ENCODE results near the gene OXSR1. TPM values are rescaled to one million over a fixed set of nuclear protein-coding genes. Genes with fewer than 3 reads are reported as not detected.

OXSR1 gene
- total and polyA plus RNA-seq, 2 of the 13 experiments (the other 11 are each of a cell fraction or from before 2014, with no cell fraction given): 27.4 to 32.6 TPM

- TF ChIP-seq ZNF691 (CRISPR knock-in tag; IDR thresholded peaks at IDR 0.05; ENCODE audit: borderline replicate concordance, low read depth) (peak; percentile 77; the same call in 1 of the 2 replicates), SP1 (IDR thresholded peaks at IDR 0.05) (no peak), SP1 (CRISPR knock-in tag; IDR thresholded peaks at IDR 0.05) (no peak), FOXO1 (CRISPR knock-in tag; IDR thresholded peaks at IDR 0.05) (peak; percentile 79; the same call in 1 of the 2 replicates), AHDC1 (CRISPR knock-in tag; IDR thresholded peaks at IDR 0.05; ENCODE audit: borderline replicate concordance) (peak; percentile 90; the same call in 1 of the 2 replicates), ZNF235 (CRISPR knock-in tag; IDR thresholded peaks at IDR 0.05; ENCODE audit: borderline replicate concordance) (no peak), IKZF5 (CRISPR knock-in tag; IDR thresholded peaks at IDR 0.05) (peak; percentile 54; the same call in 1 of the 2 replicates), FOXA1 (IDR thresholded peaks at IDR 0.05) (no peak), FOXA1 (CRISPR knock-in tag; IDR thresholded peaks at IDR 0.05) (peak; percentile 58), ZSCAN25 (CRISPR knock-in tag; IDR thresholded peaks at IDR 0.05) (peak; percentile 59; the same call in 1 of the 2 replicates), PBX2 (CRISPR knock-in tag; IDR thresholded peaks at IDR 0.05) (peak; percentile 39; the same call in 1 of the 2 replicates), PHF21A (CRISPR knock-in tag; IDR thresholded peaks at IDR 0.05) (peak; percentile 68), ZNF124 (CRISPR knock-in tag; IDR thresholded peaks at IDR 0.05) (no peak), ZNF224 (CRISPR knock-in tag; IDR thresholded peaks at IDR 0.05) (no peak), ZNF550 (CRISPR knock-in tag; IDR thresholded peaks at IDR 0.05; ENCODE audit: borderline replicate concordance) (no peak), NONO (IDR thresholded peaks at IDR 0.05) (no peak), NONO (CRISPR knock-in tag; conservative IDR thresholded peaks at IDR 0.05) (0 out of 2 replicates have a peak, but pooled peaks have one; percentile 54), ZNF143 (CRISPR knock-in tag; IDR thresholded peaks at IDR 0.05) (no peak), LBX2 (CRISPR knock-in tag; IDR thresholded peaks at IDR 0.05; ENCODE audit: borderline replicate concordance) (no peak)
Observed at GRCh38 chr3:38130631-38131065, 34.7 kb upstream of the OXSR1 start (continued).
